NB4 (cell line): ENCODE data around the gene CD4.
"Not testable (repeated sequence)": the region's sequence is repeated elsewhere in the genome, so short reads cannot be mapped to it uniquely, and the experiment has no call there.

Experiments
- DNase-seq: peaks from one replicate; pipeline ENCODE4 v3.0.0; 2010; ENCODE audit warnings: low read depth
- H3K4me3 ChIP-seq: one replicate; pipeline ENCODE4 v1.5.1; 2011; ENCODE audit warnings: mild to moderate bottlenecking, low read depth, low read length, moderate library complexity
- MYC ChIP-seq: IDR thresholded peaks from 2 replicates; pipeline ENCODE4 v1.6.1; 2011; ENCODE audit warnings: low read depth, low read length
- POLR2A ChIP-seq: IDR thresholded peaks from 2 replicates; pipeline ENCODE4 v1.6.1; 2011; ENCODE audit warnings: mild to moderate bottlenecking; ENCODE audit not compliant: insufficient read length; ENCODE audit errors: extremely low read depth
- TF ChIP-seq, protein P1 (sequence below): IDR thresholded peaks from 2 replicates; pipeline ENCODE4 v1.6.1; 2011; ENCODE audit warnings: low read depth, low read length
- TF ChIP-seq, protein P2 (sequence below): IDR thresholded peaks from one replicate; pipeline ENCODE4 v1.5.1; 2012; ENCODE audit warnings: low read depth, low read length

Gene CD4

DNA sequence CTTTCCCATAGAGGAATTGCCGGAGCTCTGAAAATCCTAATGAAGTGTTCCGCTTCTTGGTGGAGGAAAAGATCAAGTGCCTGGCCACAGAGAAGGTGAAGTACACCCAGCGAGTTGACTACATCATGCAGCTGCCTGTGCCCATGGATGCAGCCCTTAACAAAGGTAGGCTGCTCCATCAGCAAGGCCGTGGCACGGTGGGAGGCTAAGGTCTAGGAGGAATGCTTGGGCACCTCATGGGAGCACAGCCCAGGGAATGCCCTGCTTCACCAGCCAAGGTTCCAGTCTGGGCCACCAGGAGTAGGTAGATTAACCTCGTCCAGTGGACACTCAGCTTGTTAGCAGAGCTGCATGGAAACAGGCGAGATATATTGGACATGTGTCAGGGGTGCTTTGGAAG lies 71.6 kb downstream of the CD4 start:
- H3K4me3 ChIP-seq, result no peak overlapping the region
- DNase-seq, result no peak
- TF ChIP-seq, protein P1, sequence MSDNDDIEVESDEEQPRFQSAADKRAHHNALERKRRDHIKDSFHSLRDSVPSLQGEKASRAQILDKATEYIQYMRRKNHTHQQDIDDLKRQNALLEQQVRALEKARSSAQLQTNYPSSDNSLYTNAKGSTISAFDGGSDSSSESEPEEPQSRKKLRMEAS, result no peak
- TF ChIP-seq POLR2A, result no peak
- TF ChIP-seq MYC, result no peak
- TF ChIP-seq, protein P2, sequence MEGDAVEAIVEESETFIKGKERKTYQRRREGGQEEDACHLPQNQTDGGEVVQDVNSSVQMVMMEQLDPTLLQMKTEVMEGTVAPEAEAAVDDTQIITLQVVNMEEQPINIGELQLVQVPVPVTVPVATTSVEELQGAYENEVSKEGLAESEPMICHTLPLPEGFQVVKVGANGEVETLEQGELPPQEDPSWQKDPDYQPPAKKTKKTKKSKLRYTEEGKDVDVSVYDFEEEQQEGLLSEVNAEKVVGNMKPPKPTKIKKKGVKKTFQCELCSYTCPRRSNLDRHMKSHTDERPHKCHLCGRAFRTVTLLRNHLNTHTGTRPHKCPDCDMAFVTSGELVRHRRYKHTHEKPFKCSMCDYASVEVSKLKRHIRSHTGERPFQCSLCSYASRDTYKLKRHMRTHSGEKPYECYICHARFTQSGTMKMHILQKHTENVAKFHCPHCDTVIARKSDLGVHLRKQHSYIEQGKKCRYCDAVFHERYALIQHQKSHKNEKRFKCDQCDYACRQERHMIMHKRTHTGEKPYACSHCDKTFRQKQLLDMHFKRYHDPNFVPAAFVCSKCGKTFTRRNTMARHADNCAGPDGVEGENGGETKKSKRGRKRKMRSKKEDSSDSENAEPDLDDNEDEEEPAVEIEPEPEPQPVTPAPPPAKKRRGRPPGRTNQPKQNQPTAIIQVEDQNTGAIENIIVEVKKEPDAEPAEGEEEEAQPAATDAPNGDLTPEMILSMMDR, result no peak

DNA sequence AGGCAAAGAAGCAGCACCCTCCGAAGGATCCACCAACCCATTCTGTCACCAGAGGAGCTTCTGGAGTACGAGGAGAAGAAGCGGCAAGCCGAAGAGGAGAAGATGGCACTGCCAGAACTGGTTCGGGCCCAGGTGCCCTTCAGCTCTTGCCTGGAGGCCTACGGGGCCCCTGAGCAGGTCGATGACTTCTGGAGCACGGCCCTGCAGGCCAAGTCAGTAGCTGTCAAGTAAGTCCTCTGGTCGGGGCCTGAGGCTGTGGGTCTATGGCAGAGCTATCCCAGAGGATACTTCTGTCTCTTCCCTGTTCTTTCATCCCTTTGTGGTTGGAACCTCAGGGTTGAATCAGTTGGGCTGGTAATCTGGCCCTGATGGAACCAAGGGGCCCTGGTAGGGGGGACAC lies 72.1 kb downstream of the CD4 start:
- no peak overlapping the region for H3K4me3 ChIP-seq
- DNase-seq, result no peak
- TF ChIP-seq MYC (no peak), POLR2A (no peak)
- TF ChIP-seq, protein P2, result no peak
- TF ChIP-seq, protein P1, result no peak

DNA sequence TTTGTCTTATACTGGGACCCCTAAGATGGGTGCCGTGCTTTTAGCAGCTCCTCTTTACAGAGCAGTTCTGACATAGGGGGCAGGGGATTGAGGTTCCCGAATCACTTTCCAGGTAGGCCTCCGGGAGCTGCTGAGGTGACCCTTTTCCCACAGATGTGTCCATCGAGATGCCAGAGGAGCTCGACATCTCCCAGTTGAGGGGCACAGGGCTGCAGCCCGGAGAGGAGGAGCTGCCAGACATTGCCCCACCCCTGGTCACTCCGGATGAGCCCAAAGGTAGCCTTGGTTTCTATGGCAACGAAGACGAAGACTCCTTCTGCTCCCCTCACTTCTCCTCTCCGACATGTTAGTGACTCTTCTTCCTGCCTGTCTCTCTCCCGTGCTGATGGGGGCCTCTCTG lies 73.7 kb downstream of the CD4 start:
- DNase-seq, result no peak
- H3K4me3 ChIP-seq, result no peak overlapping the region
- TF ChIP-seq, protein P2, result no peak
- TF ChIP-seq, protein P1, result no peak
- TF ChIP-seq MYC, result no peak
- TF ChIP-seq POLR2A, result no peak

DNA sequence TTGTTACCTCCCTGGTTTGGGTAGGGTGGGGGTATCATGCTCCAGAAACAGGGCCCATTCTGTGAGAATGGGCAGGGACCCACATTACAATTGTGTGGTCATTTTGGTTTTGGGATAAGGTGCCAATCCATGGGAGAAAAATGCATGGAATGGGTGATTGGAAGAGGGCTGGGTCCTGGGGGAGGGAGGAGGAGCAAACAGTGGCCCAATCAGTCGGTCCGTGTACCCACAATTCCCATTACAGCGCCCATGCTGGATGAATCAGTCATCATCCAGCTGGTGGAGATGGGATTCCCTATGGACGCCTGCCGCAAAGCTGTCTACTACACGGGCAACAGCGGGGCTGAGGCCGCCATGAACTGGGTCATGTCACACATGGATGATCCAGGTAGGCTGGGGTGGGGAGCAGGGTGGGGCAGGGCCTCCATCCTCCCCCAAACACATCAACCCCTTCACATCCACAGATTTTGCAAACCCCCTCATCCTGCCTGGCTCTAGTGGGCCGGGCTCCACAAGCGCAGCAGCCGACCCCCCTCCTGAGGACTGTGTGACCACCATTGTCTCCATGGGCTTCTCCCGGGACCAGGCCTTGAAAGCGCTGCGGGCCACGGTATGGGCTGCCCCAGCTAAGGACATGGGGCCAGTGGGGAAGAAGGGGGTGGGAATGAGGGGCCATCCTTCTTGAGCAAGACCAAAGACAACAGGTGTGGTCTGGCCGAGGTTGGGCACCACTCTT lies 74.4 kb downstream of the CD4 start:
- TF ChIP-seq MYC (no peak), POLR2A (no peak)
- TF ChIP-seq, protein P1, result no peak
- TF ChIP-seq, protein P2, result no peak
- H3K4me3 ChIP-seq, result no peak overlapping the region
- no peak for DNase-seq

DNA sequence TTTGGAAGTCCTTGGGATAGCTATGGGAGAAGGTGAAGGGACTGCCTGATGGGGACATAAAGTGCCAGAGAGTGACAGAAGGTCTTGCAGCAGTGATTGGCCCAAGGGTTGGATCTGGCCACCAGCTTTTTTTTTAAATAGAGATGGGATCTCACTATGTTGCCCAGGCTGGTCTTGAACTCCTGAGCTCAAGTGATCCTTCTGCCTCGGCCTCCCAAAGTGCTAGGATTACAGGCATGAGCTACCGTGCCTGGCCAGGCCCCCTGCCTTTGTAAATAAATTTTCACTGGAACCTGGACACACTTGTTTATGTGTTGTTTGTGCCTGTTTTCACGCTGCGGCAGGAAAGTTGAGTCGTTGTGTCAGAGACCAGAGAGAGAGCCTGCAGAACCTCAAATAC lies 76.0 kb downstream of the CD4 start:
- DNase-seq, H3K4me3 ChIP-seq: not testable (repeated sequence)

DNA sequence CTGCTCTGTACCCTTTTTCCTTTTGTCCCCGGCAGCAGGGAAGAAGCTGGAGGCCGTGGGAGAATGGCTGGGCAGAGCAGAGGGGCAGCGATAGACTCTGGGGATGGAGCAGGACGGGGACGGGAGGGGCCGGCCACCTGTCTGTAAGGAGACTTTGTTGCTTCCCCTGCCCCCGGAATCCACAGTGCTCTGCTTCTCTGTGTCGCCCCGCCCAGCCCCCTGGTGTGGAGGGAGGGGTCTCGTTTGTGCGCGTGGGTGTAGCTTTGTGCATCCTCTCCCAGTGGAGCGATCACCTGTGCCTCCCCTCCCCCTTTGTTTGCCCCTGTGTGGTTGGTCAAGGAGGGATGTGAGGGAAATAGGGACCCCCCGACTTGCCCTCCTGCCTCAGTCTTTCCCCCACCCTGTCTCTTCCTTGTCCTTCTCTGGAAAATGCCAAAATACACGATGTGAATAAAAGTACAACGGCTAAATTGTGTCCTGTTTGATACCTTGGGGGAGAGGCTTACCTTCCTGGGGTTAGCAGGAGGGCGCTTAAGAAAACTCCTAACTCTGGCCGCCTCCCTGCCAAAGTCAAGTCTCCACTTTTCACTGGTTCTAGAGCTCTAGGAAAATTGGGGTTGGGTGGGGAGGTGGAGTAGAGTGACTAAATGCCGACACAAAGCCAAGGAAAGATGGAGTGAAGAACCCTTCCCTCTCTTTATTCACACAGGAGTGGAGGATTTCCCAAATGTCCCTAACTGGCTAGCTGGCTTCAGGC lies 77.0 kb downstream of the CD4 start:
- TF ChIP-seq MYC (no peak), POLR2A (no peak)
- TF ChIP-seq, protein P2, result no peak
- TF ChIP-seq, protein P1, result no peak
- H3K4me3 ChIP-seq, result peak overlapping the region; percentile 57
- no peak for DNase-seq
